CD14-positive monocyte (primary cell): ENCODE measurements around the gene NFYC. TPM values are rescaled to one million over a fixed set of nuclear protein-coding genes. Genes with fewer than 3 reads are reported as not detected.

Experiments used
- DNase-seq, 3 donors: peaks; one replicate each; pipeline ENCODE4 v3.0.0-alpha.2; 2011 to 2022
- H2AFZ ChIP-seq: 2 replicates; pipeline ENCODE4 v1.6.0; 2012; ENCODE audit warnings: mild to moderate bottlenecking, low read depth, low read length, inconsistent platforms; ENCODE audit not compliant: insufficient read depth, poor library complexity, severe bottlenecking
- H3K27ac ChIP-seq, 2 donors: 1 replicate in 1 of 2; 2 replicates in 1 of 2; pipeline ENCODE4 v1.5.1; 2012 to 2013; ENCODE audit warnings: low read length in 2 of 2, control low read depth in 1 of 2, inconsistent platforms in 1 of 2, low read depth in 1 of 2, mild to moderate bottlenecking in 1 of 2
- H3K27me3 ChIP-seq, 2 donors: one replicate each; pipeline versions ENCODE4 v1.6.0 to v1.6.1; 2011 to 2013; ENCODE audit warnings: low read length in 2 of 2; ENCODE audit not compliant: control insufficient read depth in 2 of 2, insufficient read depth in 2 of 2
- H3K36me3 ChIP-seq, 2 donors: replicated peaks in 1 of 2; 1 replicate in 1 of 2; 2 replicates in 1 of 2; pipeline versions ENCODE4 v1.5.1 to v1.6.1; 2012 to 2013; ENCODE audit warnings: low read length in 2 of 2, control low read depth in 1 of 2, inconsistent platforms in 1 of 2, mild to moderate bottlenecking in 1 of 2; ENCODE audit not compliant: insufficient read depth in 2 of 2, control insufficient read depth in 1 of 2
- H3K4me1 ChIP-seq, 2 donors: 1 replicate in 1 of 2; 2 replicates in 1 of 2; pipeline versions ENCODE4 v1.5.1 to v1.6.1; 2012 to 2013; ENCODE audit warnings: low read length in 2 of 2, control low read depth in 1 of 2, inconsistent platforms in 1 of 2, mild to moderate bottlenecking in 1 of 2, moderate library complexity in 1 of 2; ENCODE audit not compliant: insufficient read depth in 2 of 2, control insufficient read depth in 1 of 2
- H3K4me2 ChIP-seq: replicated peaks from 2 replicates; pipeline ENCODE3; 2012; ENCODE audit warnings: low read length, moderate library complexity, mild to moderate bottlenecking; ENCODE audit not compliant: poor library complexity, severe bottlenecking; ENCODE audit errors: extremely low read depth
- H3K4me3 ChIP-seq, 3 experiments: fragments of 200-600 bp in 1 of 3; sonication (generic) in 1 of 3; replicated peaks in 1 of 3; 1 replicate in 2 of 3; 2 replicates in 1 of 3; pipeline ENCODE4 v1.5.1; 2011 to 2013; ENCODE audit warnings: low read length in 3 of 3, mild to moderate bottlenecking in 3 of 3, control low read depth in 2 of 3, low read depth in 2 of 3, inconsistent platforms in 1 of 3, moderate library complexity in 1 of 3
- H3K79me2 ChIP-seq: 2 replicates; pipeline ENCODE4 v1.6.0; 2012; ENCODE audit warnings: mild to moderate bottlenecking, control low read depth, inconsistent platforms, low read length, moderate library complexity; ENCODE audit not compliant: insufficient read depth
- H3K9ac ChIP-seq: 2 replicates; pipeline ENCODE4 v1.6.0; 2017; ENCODE audit warnings: low read length, mild to moderate bottlenecking; ENCODE audit not compliant: insufficient read depth, poor library complexity, severe bottlenecking
- H3K9me3 ChIP-seq, 2 donors: replicated peaks in 1 of 2; 1 replicate in 1 of 2; 2 replicates in 1 of 2; pipeline versions ENCODE4 v1.5.1 to v1.6.1; 2012 to 2013; ENCODE audit warnings: low read length in 2 of 2, control low read depth in 1 of 2; ENCODE audit not compliant: control insufficient read depth in 1 of 2, insufficient read depth in 1 of 2
- H4K20me1 ChIP-seq: 2 replicates; pipeline ENCODE4 v1.6.0; 2012; ENCODE audit warnings: mild to moderate bottlenecking, low read length, control low read depth, moderate library complexity; ENCODE audit not compliant: insufficient read depth
- H3K27ac Mint-ChIP-seq, 7 donors: one replicate each; pipeline ENCODE4 v1.8.0; 2020; ENCODE audit warnings: mild to moderate bottlenecking in 7 of 7, mixed read lengths in 7 of 7, moderate library complexity in 6 of 7, inconsistent platforms in 2 of 7
- H3K27me3 Mint-ChIP-seq, 3 donors: one replicate each; pipeline ENCODE4 v1.8.0; 2021 to 2022; ENCODE audit warnings: low read depth in 3 of 3, mild to moderate bottlenecking in 3 of 3, mixed read lengths in 3 of 3, moderate library complexity in 3 of 3, inconsistent platforms in 1 of 3
- H3K36me3 Mint-ChIP-seq, 2 donors: one replicate each; pipeline ENCODE4 v1.8.0; 2020; ENCODE audit warnings: mixed read lengths in 2 of 2, inconsistent platforms in 1 of 2, mild to moderate bottlenecking in 1 of 2
- H3K4me1 Mint-ChIP-seq: one replicate; pipeline ENCODE4 v1.8.0; 2020; ENCODE audit warnings: mild to moderate bottlenecking, mixed read lengths
- H3K4me3 Mint-ChIP-seq, 2 donors: one replicate each; pipeline ENCODE4 v1.8.0; 2020; ENCODE audit warnings: mild to moderate bottlenecking in 2 of 2, mixed read lengths in 2 of 2, moderate library complexity in 1 of 2
- H3K9me3 Mint-ChIP-seq, 7 donors: one replicate each; pipeline ENCODE4 v1.8.0; 2020 to 2022; ENCODE audit warnings: mixed read lengths in 7 of 7, mild to moderate bottlenecking in 6 of 7, moderate library complexity in 6 of 7, inconsistent platforms in 2 of 7
- CTCF ChIP-seq: fragments of 200-600 bp; IDR thresholded peaks from one replicate; pipeline ENCODE4 v1.8.0; 2022; ENCODE audit warnings: antibody characterized with exemption, mild to moderate bottlenecking
- WGBS: methylation state at CpG from one replicate; pipeline ENCODE4 v1.1.5; 2013; ENCODE audit warnings: missing lambda C conversion rate; ENCODE audit not compliant: insufficient coverage; 5-methylcytosine and 5-hydroxymethylcytosine counted together
- intact Hi-C, 2 donors: fragments of 100-400 bp; cut with micrococcal nuclease; formaldehyde crosslinking; loops; one replicate each; pipeline versions ENCODE4 v1.15.0 to v1.15.1; 2023
- polyA plus RNA-seq, 3 donors: library from polyadenylated mRNA; depleted of rRNA in 1 of 3; unstranded in 2 of 3; stranded (reverse) in 1 of 3; fragments of 300-500 nt in 2 of 3; fragments of >200 nt in 1 of 3; fragmentation: Illumina TruSeq in 2 of 3; gene quantifications; 1 replicate in 2 of 3; 2 replicates in 1 of 3; pipeline ENCODE4 v1.2.3, GENCODE V29; 2012 to 2021

NFYC gene
- polyA plus RNA-seq, 3 donors: 61.2 to 142 (median 68.2) TPM

GRCh38 chr1:40774266-40774998, 82.9 kb downstream of the NFYC start:
- DNase-seq: peak; percentile 15 to 38 (median 26)
- no peak overlapping the region for H3K4me3 Mint-ChIP-seq
- intact Hi-C loops: loop anchor here in 1 of 2 donors (10.0 kb wide), 1 partner anchor 180 kb away; no protein-coding TSS in a partner anchor
- H3K4me1 Mint-ChIP-seq: no peaks in the 10 kb centered on the region
- H3K9ac ChIP-seq: no peak overlapping the region
- H3K27me3 ChIP-seq: no peaks in the 10 kb centered on the region
- peaks cover 74 to 78% of the 10 kb centered on the region in 2 donors for H3K36me3 Mint-ChIP-seq
- no peak overlapping the region for H3K4me2 ChIP-seq
- peak; percentile 82 for TF ChIP-seq CTCF
- peaks cover 0 to 5% of the 10 kb centered on the region in 2 donors for H3K9me3 ChIP-seq
- H3K27me3 Mint-ChIP-seq: peaks cover 0 to 2% (median 0%) of the 10 kb centered on the region in 3 donors
- H4K20me1 ChIP-seq: peaks cover 11% of the 10 kb centered on the region
- 14% methylated on average over 1 of the region's 3 CpGs for WGBS
- no peak overlapping the region for H3K4me3 ChIP-seq
- no peaks in the 10 kb centered on the region for H3K4me1 ChIP-seq
- peaks cover 36 to 70% of the 10 kb centered on the region in 2 donors for H3K36me3 ChIP-seq
- no peak overlapping the region for H2AFZ ChIP-seq
- no peaks in the 10 kb centered on the region for H3K79me2 ChIP-seq
- H3K9me3 Mint-ChIP-seq: peaks cover 0 to 11% (median 6%) of the 10 kb centered on the region in 7 donors
- no peak overlapping the region for H3K27ac Mint-ChIP-seq
- no peak overlapping the region for H3K27ac ChIP-seq

GRCh38 chr1:40776236-40777072, 85.0 kb downstream of the NFYC start:
- peak overlapping the region in 1 of 7 donors; percentile 54 for H3K27ac Mint-ChIP-seq
- H3K27me3 ChIP-seq: peaks cover under 1 to 4% of the 10 kb centered on the region in 2 donors
- no peaks in the 10 kb centered on the region for H3K79me2 ChIP-seq
- H3K9me3 ChIP-seq: peaks cover 0 to 5% of the 10 kb centered on the region in 2 donors
- no peak overlapping the region for H3K9ac ChIP-seq
- no peak overlapping the region for H3K4me3 Mint-ChIP-seq
- H4K20me1 ChIP-seq: peaks cover 6% of the 10 kb centered on the region
- H2AFZ ChIP-seq: no peak overlapping the region
- peaks cover 0 to 11% (median 6%) of the 10 kb centered on the region in 7 donors for H3K9me3 Mint-ChIP-seq
- TF ChIP-seq CTCF: no peak
- no peak overlapping the region for H3K4me3 ChIP-seq
- H3K36me3 Mint-ChIP-seq: peaks cover 54 to 58% of the 10 kb centered on the region in 2 donors
- H3K27me3 Mint-ChIP-seq: peaks cover 6 to 8% (median 8%) of the 10 kb centered on the region in 3 donors
- H3K36me3 ChIP-seq: peaks cover 16 to 50% of the 10 kb centered on the region in 2 donors
- intact Hi-C loops: loop anchor here in 1 of 2 donors (10.0 kb wide), 1 partner anchor 178 kb away; no protein-coding TSS in a partner anchor
- no peak overlapping the region for H3K4me2 ChIP-seq
- H3K27ac ChIP-seq: no peak overlapping the region
- no peaks in the 10 kb centered on the region for H3K4me1 ChIP-seq
- no peak for DNase-seq
- 86% methylated on average over 1 of the region's 4 CpGs for WGBS
- H3K4me1 Mint-ChIP-seq: no peaks in the 10 kb centered on the region
